KMS-11 (cell line): Measurements from ENCODE around the gene HTRA1.

Experiments used
- H2AFZ ChIP-seq: fragments of 200-600 bp; sonication (generic); 2 replicates; pipeline ENCODE4 v1.6.1; 2016; ENCODE audit warnings: antibody characterized with exemption, mixed run types, low read depth
- H3K27ac ChIP-seq: fragments of 200-600 bp; sonication (generic); 2 replicates; pipeline ENCODE4 v1.6.1; 2016; ENCODE audit warnings: mild to moderate bottlenecking, mixed run types
- H3K27me3 ChIP-seq: fragments of 200-600 bp; sonication (generic); 2 replicates; pipeline ENCODE4 v1.6.1; 2017; ENCODE audit warnings: mild to moderate bottlenecking, low read depth, mixed run types, moderate library complexity; ENCODE audit not compliant: insufficient read depth
- H3K36me3 ChIP-seq: fragments of 200-600 bp; sonication (generic); 2 replicates; pipeline ENCODE4 v1.6.1; 2017; ENCODE audit warnings: mild to moderate bottlenecking, mixed run types; ENCODE audit not compliant: insufficient read depth
- H3K4me1 ChIP-seq: fragments of 200-600 bp; sonication (generic); 2 replicates; pipeline ENCODE4 v1.6.1; 2016; ENCODE audit warnings: mild to moderate bottlenecking, low read depth, mixed run types; ENCODE audit not compliant: poor library complexity, severe bottlenecking
- H3K4me2 ChIP-seq: fragments of 200-600 bp; sonication (generic); 2 replicates; pipeline ENCODE4 v1.7.0; 2016; ENCODE audit warnings: mild to moderate bottlenecking, mixed run types
- H3K4me3 ChIP-seq: fragments of 200-600 bp; sonication (generic); IDR thresholded peaks from 2 replicates; pipeline ENCODE4 v1.6.1; 2017; ENCODE audit warnings: low read depth, low read length, mixed read lengths; ENCODE audit not compliant: insufficient read depth
- H3K79me2 ChIP-seq: fragments of 200-600 bp; sonication (generic); 2 replicates; pipeline ENCODE4 v1.6.1; 2016; ENCODE audit warnings: low read depth, mixed run types; ENCODE audit not compliant: insufficient read depth
- H3K9ac ChIP-seq: fragments of 200-600 bp; sonication (generic); 2 replicates; pipeline ENCODE4 v1.6.1; 2016; ENCODE audit warnings: mild to moderate bottlenecking, mixed run types
- H4K20me1 ChIP-seq: fragments of 200-600 bp; sonication (generic); 2 replicates; pipeline ENCODE4 v1.6.1; 2016; ENCODE audit warnings: mild to moderate bottlenecking, mixed run types; ENCODE audit not compliant: insufficient read depth
- CTCF ChIP-seq: fragments of 200-600 bp; sonication (generic); conservative IDR thresholded peaks from 2 replicates; pipeline ENCODE4 v1.6.1; 2017; ENCODE audit warnings: low read depth, mild to moderate bottlenecking, antibody characterized with exemption, low read length, moderate library complexity, mixed read lengths

HTRA1 gene

GRCh38 chr10:122493761-122494160, 32.4 kb downstream of the HTRA1 start:
- Histone ChIP-seq H3K79me2 (no peaks in the 10 kb centered on the region), H4K20me1 (no peaks in the 10 kb centered on the region), H3K4me3 (no peak overlapping the region), H3K27ac (no peak overlapping the region), H3K4me1 (no peaks in the 10 kb centered on the region), H3K9ac (no peak overlapping the region), H3K36me3 (no peaks in the 10 kb centered on the region), H3K4me2 (no peak overlapping the region), H2AFZ (no peak overlapping the region), H3K27me3 (no peaks in the 10 kb centered on the region)
- TF ChIP-seq CTCF = no peak

GRCh38 chr10:122494173-122494820, 32.9 kb downstream of the HTRA1 start:
- H3K79me2 ChIP-seq = no peaks in the 10 kb centered on the region
- no peak overlapping the region for H3K4me2 ChIP-seq
- H3K4me1 ChIP-seq = no peaks in the 10 kb centered on the region
- H3K27me3 ChIP-seq = no peaks in the 10 kb centered on the region
- H4K20me1 ChIP-seq = no peaks in the 10 kb centered on the region
- H3K36me3 ChIP-seq = no peaks in the 10 kb centered on the region
- no peak for TF ChIP-seq CTCF
- H3K9ac ChIP-seq = no peak overlapping the region
- H3K27ac ChIP-seq = no peak overlapping the region
- H2AFZ ChIP-seq = no peak overlapping the region
- H3K4me3 ChIP-seq = no peak overlapping the region

- no peaks in the 10 kb centered on the region for H3K27me3 ChIP-seq
- H3K4me1 ChIP-seq = no peaks in the 10 kb centered on the region
- H3K9ac ChIP-seq = no peak overlapping the region
- no peak overlapping the region for H2AFZ ChIP-seq
- no peak overlapping the region for H3K4me3 ChIP-seq
- no peaks in the 10 kb centered on the region for H3K36me3 ChIP-seq
- H4K20me1 ChIP-seq = no peaks in the 10 kb centered on the region
- H3K4me2 ChIP-seq = no peak overlapping the region
- H3K27ac ChIP-seq = no peak overlapping the region
- no peak for TF ChIP-seq CTCF
- H3K79me2 ChIP-seq = no peaks in the 10 kb centered on the region
These were observed 33.5 kb downstream of the HTRA1 start for GRCh38 chr10:122494833-122495232.

- H2AFZ ChIP-seq = no peak overlapping the region
These were observed 34.3 kb downstream of the HTRA1 start for GRCh38 chr10:122495406-122496340.

More at GRCh38 chr10:122495406-122496340, 34.3 kb downstream of the HTRA1 start:
- H3K36me3 ChIP-seq = no peaks in the 10 kb centered on the region
- no peaks in the 10 kb centered on the region for H3K4me1 ChIP-seq
- H3K9ac ChIP-seq = no peak overlapping the region
- no peak overlapping the region for H3K27ac ChIP-seq
- H3K79me2 ChIP-seq = no peaks in the 10 kb centered on the region
- TF ChIP-seq CTCF = no peak
- H3K4me2 ChIP-seq = no peak overlapping the region
- no peak overlapping the region for H3K4me3 ChIP-seq
- no peaks in the 10 kb centered on the region for H4K20me1 ChIP-seq
- no peaks in the 10 kb centered on the region for H3K27me3 ChIP-seq
